Activated naive CD4-positive, alpha-beta T cell treated with anti-CD3 and anti-CD28 coated beads, Interleukin-2, amount 50 U/mL, for 72 hours (primary cell): ENCODE data around the gene CD2AP. TPM values are rescaled to one million over a fixed set of nuclear protein-coding genes. Genes with fewer than 3 reads are reported as not detected.

ENCODE experiments used
- ATAC-seq, 2 donors: fragments of 150-1000 bp; cut with Tn5 transposase; 2 replicates each; pipeline ENCODE4 v1.10.0; 2021; ENCODE audit warnings: mild to moderate bottlenecking in 2 of 2, moderate library complexity in 2 of 2
- DNase-seq, 2 donors: peaks; one replicate each; pipeline ENCODE4 v3.0.0; 2021 to 2022; ENCODE audit warnings: low spot score in 2 of 2
- H3K27ac Mint-ChIP-seq, 2 donors: one replicate each; pipeline ENCODE4 v1.8.0; 2022; ENCODE audit warnings: mild to moderate bottlenecking in 2 of 2, mixed read lengths in 2 of 2
- H3K36me3 Mint-ChIP-seq, 2 donors: one replicate each; pipeline ENCODE4 v1.8.0; 2022; ENCODE audit warnings: mixed read lengths in 2 of 2
- H3K9me3 Mint-ChIP-seq, 2 donors: one replicate each; pipeline ENCODE4 v1.8.0; 2022; ENCODE audit warnings: mixed read lengths in 2 of 2
- total RNA-seq, 2 donors: library from RNA; stranded (reverse); gene quantifications; one replicate each; pipeline ENCODE4 v1.2.3, GENCODE V29; 2022

The CD2AP gene
- total RNA-seq, 2 donors from 2014 or later, result 17.9 to 32.6 TPM

DNA sequence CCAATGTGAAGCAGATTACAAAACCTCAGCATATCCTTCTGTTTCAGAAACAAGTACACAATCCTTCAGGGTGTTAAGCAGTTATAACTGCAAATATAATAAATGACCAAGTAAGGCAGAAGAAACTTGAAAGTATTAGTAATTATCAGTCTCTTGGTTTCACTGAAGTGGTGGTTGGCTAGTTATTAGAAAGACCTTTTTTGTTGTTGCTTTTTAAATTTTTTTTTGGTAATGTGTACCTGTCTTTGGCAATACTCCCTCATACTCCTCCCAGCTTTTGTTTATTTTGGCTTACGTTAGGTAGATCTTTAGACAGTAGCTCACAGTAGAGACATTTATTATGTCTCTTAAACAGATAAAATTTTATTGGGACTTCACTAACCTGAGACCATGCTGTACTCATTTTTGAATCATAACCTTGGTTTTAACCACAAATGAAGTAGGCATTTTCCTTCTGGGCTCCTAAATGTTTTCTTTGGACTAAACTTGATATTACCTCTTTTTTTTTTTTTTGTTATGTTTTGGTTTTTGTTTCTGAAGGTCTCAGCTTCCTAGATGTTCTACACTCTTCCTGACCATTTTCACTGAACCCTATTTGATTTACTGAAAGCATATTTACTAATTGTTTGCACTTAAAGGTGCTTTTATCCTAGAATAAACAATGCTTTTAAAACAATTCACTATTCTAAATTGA lies 6.4 kb downstream of the CD2AP start:
- DNase-seq (no peak), ATAC-seq (no peak)
- peaks cover 0 to 7% of the 10 kb centered on the region in 2 donors for H3K36me3 Mint-ChIP-seq
- peak overlapping the region in 1 of 2 donors; percentile 62 for H3K27ac Mint-ChIP-seq
- H3K9me3 Mint-ChIP-seq, result no peaks in the 10 kb centered on the region

DNA sequence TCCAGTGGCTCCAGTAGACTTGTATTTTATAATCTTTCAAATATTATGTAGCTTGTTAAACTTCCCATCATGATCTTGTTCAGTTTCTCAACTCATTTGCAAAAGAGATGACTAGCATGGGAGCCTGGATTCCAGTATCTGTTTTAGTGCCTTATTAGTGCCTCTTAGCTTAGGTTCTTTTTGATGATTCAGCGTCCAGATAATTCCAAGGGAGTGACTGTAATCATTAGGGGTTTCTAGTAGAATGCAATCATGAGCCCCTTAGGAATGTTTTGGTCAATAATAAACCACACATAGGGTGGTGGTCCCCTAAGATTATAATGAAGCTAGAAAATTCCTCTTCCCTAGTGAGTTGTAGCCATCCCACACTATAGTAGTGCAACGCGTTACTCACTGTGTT lies 7.0 kb downstream of the CD2AP start:
- H3K36me3 Mint-ChIP-seq, result peaks cover 0 to 7% of the 10 kb centered on the region in 2 donors
- peak overlapping the region in 1 of 2 donors; percentile 62 for H3K27ac Mint-ChIP-seq
- no peak for DNase-seq
- no peak for ATAC-seq
- H3K9me3 Mint-ChIP-seq, result no peaks in the 10 kb centered on the region

- H3K36me3 Mint-ChIP-seq, result peaks cover 0 to 7% of the 10 kb centered on the region in 2 donors
- no peaks in the 10 kb centered on the region for H3K9me3 Mint-ChIP-seq
- no peak overlapping the region for H3K27ac Mint-ChIP-seq
- DNase-seq, result no peak
- no peak for ATAC-seq
Measured at GRCh38 chr6:47485083-47485482, 7.5 kb downstream of the CD2AP start.

DNA sequence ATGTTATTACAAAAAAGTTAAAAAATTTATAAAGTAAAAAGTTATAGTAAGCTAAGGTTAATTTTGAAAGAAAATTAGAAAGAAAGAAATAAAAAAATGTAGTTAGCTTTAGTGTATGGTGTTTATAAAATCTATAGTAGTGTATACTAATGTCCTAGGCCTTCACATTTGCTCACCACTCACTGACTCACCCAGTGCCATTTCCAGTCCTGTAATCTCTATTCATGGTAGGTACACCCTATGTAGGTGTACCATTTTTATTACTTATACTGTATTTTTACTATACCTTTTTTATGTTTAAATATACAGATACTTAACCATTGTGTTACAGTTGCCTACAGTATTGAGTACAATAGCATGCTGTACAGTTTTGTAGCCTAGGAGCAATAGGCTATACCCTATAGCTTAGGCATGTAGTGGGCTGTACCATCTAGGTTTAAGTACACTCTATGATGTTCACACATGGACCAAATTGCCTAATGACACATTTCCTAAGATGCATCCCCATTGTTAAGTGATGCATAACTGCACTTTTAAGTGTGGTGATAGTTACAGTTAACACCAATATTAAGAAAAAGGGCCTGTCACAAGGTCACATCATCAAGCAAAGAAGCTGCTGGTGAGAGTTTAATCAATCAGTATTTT lies 8.0 kb downstream of the CD2AP start:
- Mint-ChIP-seq H3K27ac (no peak overlapping the region), H3K9me3 (no peaks in the 10 kb centered on the region), H3K36me3 (peaks cover 0 to 5% of the 10 kb centered on the region in 2 donors)
- DNase-seq (no peak), ATAC-seq (peak; percentile 29 to 30)

GRCh38 chr6:47489995-47490394 lies 12.4 kb downstream of the CD2AP start:
- ATAC-seq (no peak), DNase-seq (no peak)
- Mint-ChIP-seq H3K27ac (no peak overlapping the region), H3K36me3 (no peaks in the 10 kb centered on the region), H3K9me3 (no peaks in the 10 kb centered on the region)

DNA sequence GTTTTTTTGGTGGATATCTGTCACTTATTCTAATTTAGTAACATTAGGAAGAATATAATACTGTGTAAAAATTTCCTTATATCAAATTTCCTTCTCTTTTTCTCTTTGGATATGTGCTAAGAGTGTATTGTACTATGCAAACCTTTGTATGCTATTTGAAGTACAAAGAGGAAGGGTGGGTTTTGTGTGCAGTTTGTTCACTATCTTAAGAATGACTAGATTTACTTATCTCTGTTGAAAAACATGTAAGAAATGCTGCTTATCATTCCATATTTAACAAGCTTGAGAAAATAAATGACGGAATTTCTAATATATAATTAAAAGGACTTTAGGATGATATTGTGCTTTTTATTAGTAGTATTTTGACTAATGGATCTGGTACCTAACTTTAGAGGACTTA lies 13.1 kb downstream of the CD2AP start:
- DNase-seq (no peak), ATAC-seq (no peak)
- Mint-ChIP-seq H3K27ac (no peak overlapping the region), H3K9me3 (no peaks in the 10 kb centered on the region), H3K36me3 (no peaks in the 10 kb centered on the region)

- DNase-seq (no peak), ATAC-seq (no peak)
- Mint-ChIP-seq H3K36me3 (no peaks in the 10 kb centered on the region), H3K27ac (no peak overlapping the region), H3K9me3 (no peaks in the 10 kb centered on the region)
Measured at GRCh38 chr6:47492355-47492754, 14.8 kb downstream of the CD2AP start.

- ATAC-seq (no peak), DNase-seq (no peak)
- Mint-ChIP-seq H3K27ac (peak overlapping the region in 1 of 2 donors; percentile 54), H3K36me3 (peaks cover 0 to 2% of the 10 kb centered on the region in 2 donors), H3K9me3 (no peaks in the 10 kb centered on the region)
Measured at GRCh38 chr6:47495207-47495606, 17.6 kb downstream of the CD2AP start.

GRCh38 chr6:47495954-47496545 lies 18.5 kb downstream of the CD2AP start:
- H3K36me3 Mint-ChIP-seq, result peaks cover 0 to 5% of the 10 kb centered on the region in 2 donors
- no peak overlapping the region for H3K27ac Mint-ChIP-seq
- no peaks in the 10 kb centered on the region for H3K9me3 Mint-ChIP-seq
- DNase-seq, result no peak
- ATAC-seq, result no peak

DNA sequence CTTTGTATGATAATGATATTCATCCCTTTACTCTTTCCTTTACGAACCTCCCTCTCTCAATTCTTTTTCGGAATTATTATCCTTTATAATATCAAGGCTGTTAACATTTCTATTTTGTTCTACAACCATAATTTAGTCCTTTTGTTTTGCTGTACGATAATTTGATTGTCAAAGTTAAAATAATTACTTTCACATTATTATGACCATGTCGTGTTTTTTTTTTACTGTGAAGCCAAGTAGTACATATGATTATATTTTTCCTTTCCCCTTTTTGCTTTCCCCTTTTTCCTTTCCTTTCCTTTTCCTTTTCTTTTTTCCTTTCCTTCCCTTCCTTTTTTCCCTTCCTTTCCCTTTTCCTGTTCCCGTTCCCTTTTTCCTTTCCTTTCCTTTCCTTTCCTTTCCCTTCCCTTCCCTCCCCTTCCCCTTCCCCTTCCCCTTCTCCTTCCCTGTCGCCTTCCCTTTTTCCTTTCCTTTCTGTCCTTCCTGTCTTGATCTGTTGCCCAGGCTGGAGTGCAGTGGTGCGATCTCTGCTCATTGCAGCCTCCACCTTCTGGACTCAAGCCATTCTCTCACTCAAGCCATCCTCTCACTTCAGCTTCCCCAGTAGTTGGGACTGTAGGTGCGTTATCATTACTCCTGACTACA lies 19.5 kb downstream of the CD2AP start:
- no peak for ATAC-seq
- H3K27ac Mint-ChIP-seq, result no peak overlapping the region
- DNase-seq, result no peak
- no peaks in the 10 kb centered on the region for H3K9me3 Mint-ChIP-seq
- peaks cover 0 to 5% of the 10 kb centered on the region in 2 donors for H3K36me3 Mint-ChIP-seq

- peak overlapping the region in 1 of 2 donors; percentile 72 for H3K27ac Mint-ChIP-seq
- ATAC-seq (no peak), DNase-seq (no peak)
- H3K36me3 Mint-ChIP-seq, result peaks cover 10 to 18% of the 10 kb centered on the region in 2 donors
- peaks cover 0 to 5% of the 10 kb centered on the region in 2 donors for H3K9me3 Mint-ChIP-seq
Measured at GRCh38 chr6:47502920-47503319, 25.3 kb downstream of the CD2AP start.

GRCh38 chr6:47509937-47510336 lies 32.3 kb downstream of the CD2AP start:
- no peak overlapping the region for H3K27ac Mint-ChIP-seq

GRCh38 chr6:47512872-47513271 lies 35.3 kb downstream of the CD2AP start:
- H3K27ac Mint-ChIP-seq, result no peak overlapping the region
- DNase-seq (no peak), ATAC-seq (no peak)
- peaks cover 11 to 69% of the 10 kb centered on the region in 2 donors for H3K36me3 Mint-ChIP-seq
- H3K9me3 Mint-ChIP-seq, result peaks cover 0 to 4% of the 10 kb centered on the region in 2 donors

More at GRCh38 chr6:47509937-47510336, 32.3 kb downstream of the CD2AP start:
- ATAC-seq, result no peak
- Mint-ChIP-seq H3K9me3 (peaks cover 0 to 9% of the 10 kb centered on the region in 2 donors), H3K36me3 (peaks cover 21 to 64% of the 10 kb centered on the region in 2 donors)
- DNase-seq, result no peak

DNA sequence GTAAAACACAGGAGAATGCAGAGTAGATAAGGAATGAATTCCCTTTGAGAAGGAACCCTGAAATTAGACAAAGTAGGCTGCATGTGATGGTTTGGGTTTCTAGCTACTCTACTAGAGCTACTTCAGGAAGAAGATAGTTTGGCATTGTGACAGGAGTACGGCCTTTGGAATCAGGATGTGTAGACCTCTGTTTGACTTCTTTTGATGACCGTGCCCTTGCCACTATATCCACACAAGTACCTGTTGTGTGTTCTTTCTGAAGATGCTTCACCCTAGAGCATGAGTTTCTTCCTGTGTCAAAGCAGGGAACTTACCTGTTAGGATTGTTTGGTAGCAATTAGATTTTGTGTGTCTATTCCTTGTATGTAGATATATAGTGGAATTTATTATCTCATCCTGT lies 41.7 kb downstream of the CD2AP start:
- ATAC-seq, result no peak
- DNase-seq, result no peak
- H3K36me3 Mint-ChIP-seq, result peaks cover 0 to 24% of the 10 kb centered on the region in 2 donors
- no peak overlapping the region for H3K27ac Mint-ChIP-seq
- H3K9me3 Mint-ChIP-seq, result no peaks in the 10 kb centered on the region

DNA sequence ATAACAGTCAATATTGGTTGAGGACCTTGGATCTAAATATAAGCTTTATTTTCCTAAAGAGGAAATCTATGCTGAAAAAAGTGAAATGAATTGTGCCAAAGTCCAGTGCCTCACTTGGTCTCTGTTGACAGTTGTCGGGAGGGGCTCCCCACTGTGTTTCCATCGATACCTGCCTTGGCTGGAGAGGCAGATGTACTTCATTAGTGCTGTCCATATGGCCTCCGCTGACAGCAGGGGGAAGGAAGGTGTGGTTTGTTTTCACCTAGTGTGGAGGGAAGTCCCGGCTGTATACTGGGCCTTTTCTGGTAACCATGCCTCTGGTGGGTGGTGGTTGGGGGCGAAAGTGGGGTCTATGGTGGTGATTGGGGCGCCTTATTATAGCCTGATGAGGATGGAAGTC lies 42.7 kb downstream of the CD2AP start:
- Mint-ChIP-seq H3K36me3 (peaks cover 0 to 14% of the 10 kb centered on the region in 2 donors), H3K27ac (no peak overlapping the region), H3K9me3 (no peaks in the 10 kb centered on the region)
- no peak for ATAC-seq
- no peak for DNase-seq

DNA sequence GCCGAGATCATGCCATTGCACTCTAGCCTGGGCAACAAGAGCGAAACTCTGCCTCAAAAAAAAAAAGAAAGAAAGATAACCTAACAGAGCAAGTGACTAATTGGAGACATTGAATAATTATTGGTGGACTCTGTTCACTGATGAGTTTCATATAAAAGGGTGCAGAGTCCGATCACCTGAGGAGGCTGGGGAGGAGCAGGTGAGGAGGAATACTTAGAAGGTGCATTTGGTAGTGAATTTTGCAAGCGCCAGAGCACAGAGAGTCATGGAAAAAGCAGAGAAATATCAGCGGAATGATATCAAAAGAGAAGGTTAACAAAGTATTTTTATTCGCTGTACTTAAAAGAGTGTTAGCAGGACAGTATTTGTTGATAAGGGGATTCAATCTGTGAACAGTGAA lies 44.4 kb downstream of the CD2AP start:
- ATAC-seq, result no peak
- no peak overlapping the region for H3K27ac Mint-ChIP-seq
- DNase-seq, result no peak
- H3K36me3 Mint-ChIP-seq, result peaks cover under 1 to 5% of the 10 kb centered on the region in 2 donors
- H3K9me3 Mint-ChIP-seq, result no peaks in the 10 kb centered on the region
